OCI-LY1 (cell line): ENCODE results near the gene ZNF536.

ENCODE experiments used
- CTCF ChIP-seq: fragments of 200-600 bp; sonication (generic), shearing (Covaris generic); IDR thresholded peaks from 2 replicates; pipeline ENCODE4 v1.5.1; 2017; ENCODE audit warnings: mild to moderate bottlenecking, antibody characterized with exemption, low read length, moderate library complexity, mixed read lengths
- EZH2 ChIP-seq: fragments of 200-600 bp; sonication (generic), shearing (Covaris generic); IDR thresholded peaks from 2 replicates; pipeline ENCODE4 v1.8.0; 2017; ENCODE audit warnings: borderline replicate concordance, mixed run types, mild to moderate bottlenecking, antibody characterized with exemption, low read length, moderate library complexity, mixed read lengths

- TF ChIP-seq EZH2 (no peak), CTCF (no peak)
These were observed 233.1 kb downstream of the ZNF536 start for GRCh38 chr19:30605333-30605732.
